ENCODE results near the gene VPS41.

GRCh38 chr7:38886265-38886664 lies 22.7 kb downstream of the VPS41 start:
- no peak for TF ChIP-seq POLR2AphosphoS5 (IDR thresholded peaks at IDR 0.05)
- no peak for TF ChIP-seq POLR2A (IDR thresholded peaks at IDR 0.05)
